ENCODE data around the gene SERPINC1.

GRCh38 chr1:173916667-173917066 is 460 bp downstream of the SERPINC1 start:
- TF ChIP-seq POLR2AphosphoS5 (IDR thresholded peaks at IDR 0.05) (no peak), CTCF (IDR thresholded peaks at IDR 0.05) (no peak), POLR2A (IDR thresholded peaks at IDR 0.05) (no peak)

All from upper lobe of left lung (tissue), 4 donors.